Measurements from ENCODE around the gene GGT7. TPM values are rescaled to one million over a fixed set of nuclear protein-coding genes. Genes with fewer than 3 reads are reported as not detected.
"Not testable (repeated sequence)": the region's sequence is repeated elsewhere in the genome, so short reads cannot be mapped to it uniquely, and the experiment has no call there.

The GGT7 gene
- total and polyA plus RNA-seq, 4 donors: 3.7 to 8.1 (median 6.0) TPM

GRCh38 chr20:34808583-34808982, 64.1 kb downstream of the GGT7 start (continued):
- TF ChIP-seq ZBTB33 (IDR thresholded peaks at IDR 0.05) (no peak), SP1 (IDR thresholded peaks at IDR 0.05) (no peak), EGR1 (IDR thresholded peaks at IDR 0.05; ENCODE audit: low read depth in 2 of 2) (no peak), YY1 (IDR thresholded peaks at IDR 0.05) (no peak)
- TF ChIP-seq, protein P1, sequence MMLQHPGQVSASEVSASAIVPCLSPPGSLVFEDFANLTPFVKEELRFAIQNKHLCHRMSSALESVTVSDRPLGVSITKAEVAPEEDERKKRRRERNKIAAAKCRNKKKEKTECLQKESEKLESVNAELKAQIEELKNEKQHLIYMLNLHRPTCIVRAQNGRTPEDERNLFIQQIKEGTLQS (IDR thresholded peaks at IDR 0.05): no peak

DNA sequence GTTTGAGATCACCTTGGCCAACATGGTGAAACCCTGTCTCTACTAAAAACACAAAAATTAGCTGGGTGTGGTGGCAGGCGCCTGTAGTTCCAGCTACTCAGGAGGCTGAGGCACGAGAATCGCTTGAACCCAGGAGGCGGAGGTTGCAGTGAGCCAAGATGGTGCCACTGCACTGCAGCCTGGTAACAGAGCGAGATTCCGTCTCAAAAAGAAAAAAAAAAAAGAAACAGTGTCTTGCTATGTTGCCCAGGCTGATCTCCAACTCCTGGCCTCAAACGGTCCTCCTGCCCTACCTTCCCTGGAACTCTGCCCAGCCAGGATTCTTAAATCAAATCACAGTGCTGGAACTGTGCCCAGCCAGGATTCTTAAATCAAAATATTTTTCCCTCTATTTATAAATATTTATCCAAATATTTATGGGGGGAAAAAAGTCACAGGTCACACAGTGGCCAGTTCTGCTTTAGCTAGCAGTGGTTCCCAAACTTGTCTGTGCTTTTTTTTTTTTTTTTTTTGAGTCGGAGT, 64.7 kb downstream of the GGT7 start:
- WGBS: 86% methylated on average over 8 of the region's 8 CpGs
- not testable (repeated sequence) for DNase-seq (ENCODE audit: low spot score); H3K9me3 ChIP-seq (ENCODE audit: control insufficient read depth in 4 of 4, low read length in 3 of 4); H3K9ac ChIP-seq (ENCODE audit: low read depth in 1 of 2, low read length in 2 of 2); H3K36me3 ChIP-seq (ENCODE audit: control insufficient read depth in 4 of 4, insufficient read depth in 3 of 4, low read depth in 1 of 4, low read length in 3 of 4); H3K4me3 ChIP-seq (ENCODE audit: low read depth in 1 of 3, low read length in 3 of 3); H3K4me1 ChIP-seq (ENCODE audit: control insufficient read depth in 4 of 4, insufficient read depth in 4 of 4, low read length in 3 of 4); H3K27me3 ChIP-seq (ENCODE audit: control insufficient read depth in 4 of 4, insufficient read depth in 4 of 4, low read length in 3 of 4); H3K27ac ChIP-seq (ENCODE audit: low read depth in 1 of 2, low read length in 2 of 2)

DNA sequence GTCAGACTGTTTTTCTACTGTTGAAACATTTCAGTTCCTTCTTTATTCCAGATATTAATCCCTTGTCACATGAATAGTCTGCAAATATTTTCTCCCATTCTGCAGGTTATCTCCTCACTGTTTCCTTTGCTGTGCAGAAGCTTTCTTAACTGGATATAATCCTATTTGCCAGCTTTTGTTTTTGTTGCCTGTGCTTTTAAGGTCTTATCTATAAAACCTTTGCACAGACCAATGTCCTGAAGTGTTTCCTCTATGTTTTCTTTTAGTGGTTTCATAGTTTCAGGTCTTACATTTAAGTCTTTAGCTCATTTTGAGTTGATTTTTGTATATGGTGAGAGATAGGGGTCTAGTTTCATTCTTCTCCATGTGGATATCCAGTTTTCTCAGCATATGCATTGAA, 66.4 kb downstream of the GGT7 start:
- Histone ChIP-seq H3K9ac (ENCODE audit: low read depth in 1 of 2, low read length in 2 of 2) (no peak overlapping the region), H3K36me3 (ENCODE audit: control insufficient read depth in 4 of 4, insufficient read depth in 3 of 4, low read depth in 1 of 4, low read length in 3 of 4) (no peaks in the 10 kb centered on the region), H3K4me3 (ENCODE audit: low read depth in 1 of 3, low read length in 3 of 3) (no peak overlapping the region), H3K27ac (ENCODE audit: low read depth in 1 of 2, low read length in 2 of 2) (no peak overlapping the region), H3K4me1 (ENCODE audit: control insufficient read depth in 4 of 4, insufficient read depth in 4 of 4, low read length in 3 of 4) (peaks cover 0 to 6% (median 4%) of the 10 kb centered on the region in 4 donors), H3K9me3 (ENCODE audit: control insufficient read depth in 4 of 4, low read length in 3 of 4) (no peaks in the 10 kb centered on the region), H3K27me3 (ENCODE audit: control insufficient read depth in 4 of 4, insufficient read depth in 4 of 4, low read length in 3 of 4) (no peaks in the 10 kb centered on the region)
- DNase-seq (ENCODE audit: low spot score): no peak
- no peak for TF ChIP-seq TAF1 (conservative IDR thresholded peaks at IDR 0.05)
- TF ChIP-seq, protein P1 (IDR thresholded peaks at IDR 0.05): no peak
- no peak for TF ChIP-seq RXRA (IDR thresholded peaks at IDR 0.05)
- no peak for TF ChIP-seq GABPA (IDR thresholded peaks at IDR 0.05 in 1 of 2, conservative IDR thresholded peaks at IDR 0.05 in 1 of 2)
- no peak for TF ChIP-seq ZBTB33 (IDR thresholded peaks at IDR 0.05)
- no peak for TF ChIP-seq HNF4A (conservative IDR thresholded peaks at IDR 0.05)
- no peak for TF ChIP-seq FOXA1 (IDR thresholded peaks at IDR 0.05)
- no peak for TF ChIP-seq MAX (IDR thresholded peaks at IDR 0.05)
- TF ChIP-seq REST (IDR thresholded peaks at IDR 0.05): no peak
- TF ChIP-seq SP1 (IDR thresholded peaks at IDR 0.05): no peak
- TF ChIP-seq RAD21 (IDR thresholded peaks at IDR 0.05): no peak
- TF ChIP-seq JUND (IDR thresholded peaks at IDR 0.05): no peak
- TF ChIP-seq YY1 (IDR thresholded peaks at IDR 0.05): no peak
- TF ChIP-seq EGR1 (IDR thresholded peaks at IDR 0.05; ENCODE audit: low read depth in 2 of 2): no peak
- TF ChIP-seq NR2F2 (IDR thresholded peaks at IDR 0.05): no peak
- TF ChIP-seq CTCF (IDR thresholded peaks at IDR 0.05; ENCODE audit: low read depth, low read length, missing input control): no peak
- no peak for TF ChIP-seq FOXA2 (IDR thresholded peaks at IDR 0.05)
- TF ChIP-seq HNF4G (IDR thresholded peaks at IDR 0.05): no peak

All from liver (tissue), 9 donors.